GM18499 (cell line): Measurements from ENCODE around the gene STAG2.
"Not testable (repeated sequence)": the region's sequence is repeated elsewhere in the genome, so short reads cannot be mapped to it uniquely, and the experiment has no call there.

Experiments used
- ATAC-seq: cut with Tn5 transposase; IDR thresholded peaks from one replicate; pipeline ENCODE4 v1.9.1; 2021; ENCODE audit warnings: moderate number of reproducible peaks; ENCODE audit not compliant: insufficient read depth, unreplicated experiment

STAG2 gene

DNA sequence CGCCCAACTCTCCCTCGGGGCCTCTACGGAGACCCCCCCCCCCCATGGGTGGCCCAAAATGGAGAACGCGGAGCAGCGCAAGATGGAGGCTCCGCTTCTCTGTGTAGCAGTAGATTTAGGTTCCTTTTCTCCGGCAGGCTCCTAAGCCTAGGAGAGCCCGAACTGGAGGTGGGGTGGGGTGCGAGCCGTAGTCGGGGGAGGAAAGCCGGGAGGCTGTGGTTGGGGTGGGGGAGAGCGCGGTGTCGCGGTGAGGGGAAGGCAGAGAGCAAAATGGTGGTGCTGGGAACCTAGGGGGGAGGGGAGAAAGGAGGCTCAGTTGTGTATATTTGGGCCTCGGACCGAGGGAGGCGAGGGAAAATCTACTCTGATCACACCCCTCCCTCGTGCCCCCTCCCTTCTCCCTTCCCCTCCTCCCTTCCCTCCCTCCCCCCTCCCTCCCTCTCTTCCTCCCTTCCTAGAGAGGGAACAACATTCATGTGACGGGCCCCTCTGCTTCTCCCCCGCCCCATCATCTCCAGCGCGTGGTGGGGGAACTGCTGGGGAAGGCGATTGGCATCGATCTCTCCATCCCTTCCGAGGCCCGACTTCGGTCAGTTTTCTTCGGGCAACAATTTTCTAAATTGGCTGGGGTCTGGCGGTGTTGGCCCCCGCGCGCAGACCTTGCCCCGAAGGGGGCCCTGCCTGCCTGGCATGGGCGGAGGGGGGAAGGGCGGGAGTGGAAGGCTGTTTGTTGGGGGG, at the start of gene STAG2:
Gene STAG2 (plus strand): TSS at position 439 of the 738 bp plus-strand sequence. CDS start 60,922 bp downstream, outside the sequence.
- no peak for ATAC-seq

DNA sequence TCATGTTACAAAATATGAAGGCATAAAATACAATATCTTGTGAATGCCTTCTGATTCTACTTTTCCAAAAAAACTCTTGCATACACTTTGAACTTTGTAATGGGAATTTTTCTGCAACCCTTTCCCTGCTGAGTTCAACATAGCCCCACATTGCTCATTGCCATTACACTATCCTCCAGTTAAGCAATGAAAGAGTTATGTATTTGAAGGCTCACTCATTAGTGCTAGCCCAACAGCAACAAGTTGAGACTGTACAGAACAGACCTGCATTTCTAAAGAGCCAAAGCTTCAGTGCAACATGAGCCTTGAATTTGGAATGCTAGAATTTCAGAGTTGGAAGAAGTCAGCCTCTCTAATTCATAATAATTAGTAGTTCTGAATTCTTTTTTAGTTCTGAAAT, 44.4 kb upstream of the STAG2 start:
- no peak for ATAC-seq

DNA sequence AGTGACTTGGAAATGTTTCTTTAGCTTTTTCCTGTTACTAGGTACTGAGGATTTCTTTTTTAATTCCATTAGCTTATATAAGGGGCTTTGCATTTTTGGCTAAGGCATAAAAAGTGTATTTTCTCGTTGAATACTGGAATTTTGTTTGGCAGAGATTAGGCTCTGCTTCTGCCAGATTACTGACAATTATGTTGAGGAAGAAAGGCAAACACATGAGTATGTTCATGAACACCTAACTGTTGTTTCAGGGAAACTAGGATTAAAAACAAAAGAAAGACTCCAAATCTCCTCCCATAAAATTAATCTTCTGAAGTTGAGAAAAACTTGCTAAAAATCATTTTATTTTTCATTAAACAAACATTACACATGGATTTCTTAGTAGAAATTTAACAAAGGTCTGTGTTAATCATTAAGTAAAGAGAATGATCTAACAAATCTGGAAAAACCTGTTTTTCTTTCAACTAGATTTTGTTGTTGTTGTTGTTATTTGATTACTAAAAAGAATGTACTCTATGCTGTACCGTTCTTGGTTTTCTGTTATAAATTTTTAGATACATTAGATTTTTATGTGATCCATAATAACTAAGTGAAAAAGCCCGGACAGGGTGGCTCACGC, 43.3 kb upstream of the STAG2 start:
- no peak for ATAC-seq

DNA sequence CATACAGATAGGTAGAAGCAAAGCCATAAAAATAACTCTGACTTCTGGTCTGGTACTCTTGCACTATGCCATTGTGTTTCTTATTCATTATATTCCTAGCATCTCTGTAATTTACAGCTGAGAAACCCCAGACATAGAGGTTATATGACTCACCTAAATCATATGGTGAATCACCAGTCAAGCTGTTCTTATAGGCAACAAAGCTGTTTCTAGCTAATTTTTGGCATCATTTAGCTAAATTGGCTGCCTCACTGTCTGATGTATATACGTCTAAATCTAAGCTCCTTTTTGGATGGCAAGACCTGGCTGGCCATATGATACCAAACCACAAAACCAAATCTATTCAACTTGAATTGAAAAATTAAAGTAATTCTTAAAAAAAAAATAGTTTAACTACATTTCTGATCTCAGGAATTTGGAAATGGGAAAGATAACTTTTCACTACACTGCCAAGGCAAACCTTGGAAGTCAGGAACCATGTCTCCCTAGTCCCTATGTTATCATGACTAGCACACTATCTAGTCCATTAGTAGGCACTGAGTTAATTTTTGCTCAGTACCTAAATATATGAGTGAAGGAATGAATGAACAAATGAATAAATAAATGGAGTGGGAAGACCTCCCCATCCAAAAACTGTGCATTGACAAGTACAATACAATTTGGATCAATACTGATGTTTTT, 41.3 kb upstream of the STAG2 start:
- no peak for ATAC-seq

DNA sequence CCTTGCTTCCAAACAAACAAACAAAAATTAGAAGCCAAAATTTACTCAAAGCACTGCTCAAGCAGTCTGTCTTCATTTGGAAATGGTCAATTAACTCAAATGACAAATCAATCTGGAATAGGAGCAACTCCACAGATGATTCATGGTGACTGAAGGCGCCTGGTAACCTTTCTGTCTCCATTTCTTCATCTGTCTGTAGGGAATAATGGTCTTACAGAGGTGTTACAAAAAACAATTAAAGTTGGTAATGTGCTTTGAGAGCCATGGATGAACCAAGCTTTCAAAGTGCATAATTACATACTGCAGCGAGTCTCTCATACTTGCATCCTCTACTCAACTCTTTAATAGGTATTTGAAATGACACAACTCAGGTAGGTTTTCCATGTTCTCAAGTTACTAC, 38.3 kb upstream of the STAG2 start:
- ATAC-seq = no peak

DNA sequence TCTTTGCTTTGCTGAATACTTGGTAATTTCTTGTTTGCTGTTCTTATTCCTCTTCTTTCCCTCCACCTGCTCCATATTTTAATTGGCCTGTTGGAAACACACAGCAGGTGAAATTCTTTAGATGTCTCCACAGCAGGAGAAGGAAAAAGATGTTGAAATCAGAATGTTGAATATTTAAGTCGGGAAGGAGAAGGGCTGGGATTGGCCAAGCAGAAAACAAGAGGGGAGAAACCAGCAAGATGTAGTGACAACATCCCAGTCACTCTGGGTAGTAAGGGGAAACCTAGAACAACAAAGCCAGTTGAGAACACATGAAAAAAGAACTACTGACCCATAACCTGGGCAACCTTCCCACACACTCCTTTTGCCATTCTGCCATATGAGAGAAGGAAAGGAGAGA, 37.3 kb upstream of the STAG2 start:
- no peak for ATAC-seq

DNA sequence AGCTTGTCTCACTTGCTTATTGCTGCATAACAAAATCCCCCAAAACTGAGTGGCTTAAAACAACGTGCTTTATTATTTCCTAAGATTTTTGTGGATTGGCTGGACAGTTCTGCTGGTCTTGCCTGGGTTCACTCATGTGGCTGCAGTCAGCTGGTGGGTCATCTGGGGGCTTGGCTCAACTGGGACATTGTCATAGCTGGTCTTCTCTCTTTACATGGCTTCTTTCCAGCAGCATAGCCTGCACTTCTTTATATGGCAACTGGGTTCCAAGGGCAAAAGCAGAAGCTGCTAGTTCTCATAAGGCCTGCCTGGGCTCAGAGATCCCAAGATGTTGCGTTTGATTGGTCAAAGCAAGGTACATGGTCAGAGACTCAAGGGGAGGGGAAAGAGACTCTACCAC, 33.7 kb upstream of the STAG2 start:
- no peak for ATAC-seq

DNA sequence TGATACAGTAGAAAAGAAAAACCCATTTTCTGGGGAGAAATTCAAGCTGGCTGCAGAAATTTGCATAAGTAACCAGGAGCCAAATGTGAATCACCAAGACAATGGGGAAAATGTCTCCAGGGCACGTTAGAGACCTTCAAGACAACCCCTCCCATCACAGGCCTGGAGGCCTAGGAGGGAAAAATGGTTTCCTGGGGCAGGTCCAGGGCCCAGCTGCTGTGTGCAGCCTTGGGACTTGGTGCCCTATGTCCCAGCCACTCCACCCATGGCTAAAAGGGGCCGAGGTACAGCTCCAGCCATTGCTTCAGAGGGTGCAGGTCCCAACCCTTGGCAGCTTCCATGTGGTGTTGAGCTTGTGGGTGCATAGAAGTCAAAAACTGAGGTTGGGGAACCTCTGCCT, 29.5 kb upstream of the STAG2 start:
- ATAC-seq = not testable (repeated sequence)

DNA sequence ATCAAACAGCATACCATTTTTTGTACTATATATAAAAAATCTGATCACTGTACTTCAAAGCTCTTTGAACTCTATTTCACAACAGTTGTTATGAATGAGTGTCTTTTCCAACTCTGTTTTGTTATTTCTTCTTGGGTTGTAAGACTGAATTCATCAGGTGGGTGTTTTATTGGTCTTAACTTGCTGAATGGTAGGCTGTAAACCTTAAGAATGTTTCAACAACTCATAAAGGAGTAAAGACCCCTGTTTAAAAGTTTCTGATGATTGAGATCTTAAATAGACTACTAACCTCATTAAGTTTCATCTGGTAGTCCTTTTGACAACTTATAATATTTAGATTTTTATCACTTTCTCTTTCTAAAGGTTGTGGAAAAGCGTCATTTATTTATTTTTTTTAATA, 18.4 kb upstream of the STAG2 start:
- ATAC-seq = no peak

DNA sequence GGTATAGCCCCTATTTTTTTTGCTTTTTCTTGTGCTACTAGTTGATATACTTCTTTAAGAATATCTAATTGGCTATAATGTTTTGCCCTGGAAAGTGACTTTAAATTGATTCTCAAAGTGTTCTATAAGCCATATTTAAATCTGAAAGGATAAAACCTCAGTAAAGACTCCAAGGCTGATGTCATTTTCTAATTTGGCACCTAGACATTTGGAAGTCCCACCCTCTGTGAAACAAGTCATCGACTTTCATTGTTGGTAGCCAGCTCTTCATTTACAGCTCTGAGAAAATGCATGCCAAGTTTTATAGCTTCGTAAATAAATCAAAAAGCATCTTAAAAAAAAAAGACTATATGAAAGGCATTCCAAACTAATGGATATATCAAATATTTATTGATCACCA, 18.0 kb upstream of the STAG2 start:
- ATAC-seq = no peak

DNA sequence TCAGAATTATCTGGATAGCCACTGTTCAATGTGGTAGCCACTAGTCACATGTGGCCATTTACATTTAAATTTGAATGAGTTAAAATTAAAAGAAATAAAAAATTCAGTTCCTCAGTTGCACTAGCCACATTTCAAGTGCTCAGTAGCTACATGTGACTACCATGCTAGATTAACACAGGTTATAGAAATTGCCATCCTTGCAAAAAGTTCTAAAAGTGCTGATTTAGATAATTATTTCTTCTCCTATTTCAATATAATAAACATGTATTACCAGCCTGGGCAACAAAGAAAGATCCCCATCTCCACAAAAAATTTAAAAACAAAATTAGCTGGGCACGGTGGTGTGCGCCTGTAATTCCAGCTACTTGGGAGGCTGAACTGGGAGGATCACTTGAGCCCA, 11.7 kb upstream of the STAG2 start:
- ATAC-seq = no peak

DNA sequence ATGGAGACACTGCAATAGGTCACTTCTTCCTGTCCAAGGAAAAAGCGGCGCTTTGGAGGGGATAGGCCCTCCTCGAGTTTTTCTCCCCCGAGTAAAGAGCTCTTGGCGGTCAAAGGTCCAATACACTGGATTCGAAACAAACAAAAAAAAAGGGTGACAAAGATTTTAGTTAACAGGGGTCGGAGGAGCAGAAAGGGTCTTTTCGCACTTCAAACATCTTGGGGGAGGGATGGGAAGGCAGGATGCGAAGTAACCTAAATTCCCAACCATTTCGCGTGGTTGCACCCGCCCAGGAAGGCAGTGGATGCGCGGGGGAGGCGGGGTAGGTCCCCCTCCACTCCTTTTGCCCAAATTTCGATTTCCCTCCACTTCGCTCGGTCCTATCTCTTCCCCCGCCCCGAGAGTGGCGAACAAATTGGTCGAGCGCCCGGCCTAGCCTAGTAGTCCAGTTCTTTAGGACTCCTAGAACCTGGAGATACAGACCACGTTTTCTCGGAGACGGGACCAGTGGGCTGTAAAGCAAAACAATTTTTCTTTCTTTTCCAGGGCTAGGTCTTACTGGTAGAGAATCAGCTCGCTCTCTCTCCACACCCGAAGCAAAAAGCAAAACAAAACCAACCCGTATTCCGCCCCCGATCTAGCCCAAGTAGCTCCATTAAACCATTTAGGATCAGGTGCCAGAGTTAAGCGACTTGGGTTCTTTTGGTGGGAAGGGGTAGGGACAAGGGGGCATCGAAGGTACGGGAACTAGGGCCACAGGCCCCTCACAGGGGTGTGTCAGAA, 2.0 kb upstream of the STAG2 start:
- no peak for ATAC-seq

DNA sequence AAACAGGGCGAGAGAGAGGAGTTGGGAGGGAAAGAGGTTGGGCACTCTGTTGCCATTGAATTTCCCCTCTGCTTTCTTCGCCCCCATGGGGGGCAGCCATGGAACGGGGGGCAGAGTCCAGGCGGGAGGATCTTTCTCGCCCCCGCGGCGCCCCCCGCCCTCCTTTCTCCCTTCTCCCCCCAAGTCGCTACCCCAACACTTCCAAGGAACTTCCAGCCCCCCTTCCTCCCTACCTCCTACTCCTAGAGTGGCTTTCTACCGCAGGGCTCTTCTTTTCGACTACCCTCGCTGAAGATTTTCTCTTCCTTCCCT, 594 bp upstream of the STAG2 start:
- ATAC-seq = no peak

DNA sequence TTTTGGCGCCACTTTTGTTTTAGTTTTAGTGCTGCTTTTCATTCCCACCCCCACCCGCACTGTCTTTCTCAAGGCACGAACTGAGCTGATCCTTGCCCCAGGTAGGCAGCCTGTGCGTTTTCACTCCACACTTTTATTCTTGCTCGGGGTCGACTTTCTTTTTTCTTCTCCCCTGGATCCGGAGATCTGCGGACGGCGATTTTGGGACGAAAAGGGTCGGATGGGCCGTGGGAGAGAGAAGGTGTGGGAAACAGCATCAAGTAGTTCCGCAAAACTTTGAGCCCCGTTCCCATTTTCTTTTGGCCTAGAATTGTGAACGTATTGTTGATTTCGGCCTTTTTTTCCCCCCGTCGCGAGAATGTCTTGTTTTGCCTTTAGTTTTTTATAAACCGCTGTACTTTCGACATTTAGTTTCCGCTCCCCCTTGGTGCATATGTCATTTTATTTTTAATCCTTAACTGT, 531 bp downstream of the STAG2 start:
- no peak for ATAC-seq

DNA sequence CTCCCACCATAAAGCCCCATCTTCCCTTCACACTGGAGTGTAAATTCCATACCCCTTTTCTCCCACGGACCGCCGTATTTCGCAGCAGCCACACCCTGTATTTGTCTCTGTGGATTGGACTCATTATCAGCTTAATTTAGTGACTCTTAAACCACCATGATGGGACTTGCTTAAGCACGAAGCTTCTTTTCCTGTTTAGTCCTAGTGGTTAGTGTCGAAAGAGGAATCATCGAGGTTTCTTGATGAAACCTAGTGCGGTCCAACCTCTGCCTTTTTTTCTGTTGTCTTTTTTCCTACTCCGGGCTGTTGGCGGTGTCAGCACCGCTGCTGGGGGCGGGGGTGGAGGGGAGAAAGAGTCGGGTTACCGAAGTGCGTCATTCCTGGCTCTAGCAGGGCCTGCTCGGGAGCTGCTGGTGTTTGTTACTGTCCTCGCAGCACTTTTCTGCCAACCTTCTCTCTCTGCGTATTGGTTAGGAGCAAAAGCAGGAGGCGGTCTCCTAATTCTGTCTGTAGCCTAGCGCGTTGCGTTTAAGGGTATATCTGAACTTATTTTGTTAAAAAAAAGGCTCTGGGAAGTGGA, 1.4 kb downstream of the STAG2 start:
- peak; percentile 46 for ATAC-seq

DNA sequence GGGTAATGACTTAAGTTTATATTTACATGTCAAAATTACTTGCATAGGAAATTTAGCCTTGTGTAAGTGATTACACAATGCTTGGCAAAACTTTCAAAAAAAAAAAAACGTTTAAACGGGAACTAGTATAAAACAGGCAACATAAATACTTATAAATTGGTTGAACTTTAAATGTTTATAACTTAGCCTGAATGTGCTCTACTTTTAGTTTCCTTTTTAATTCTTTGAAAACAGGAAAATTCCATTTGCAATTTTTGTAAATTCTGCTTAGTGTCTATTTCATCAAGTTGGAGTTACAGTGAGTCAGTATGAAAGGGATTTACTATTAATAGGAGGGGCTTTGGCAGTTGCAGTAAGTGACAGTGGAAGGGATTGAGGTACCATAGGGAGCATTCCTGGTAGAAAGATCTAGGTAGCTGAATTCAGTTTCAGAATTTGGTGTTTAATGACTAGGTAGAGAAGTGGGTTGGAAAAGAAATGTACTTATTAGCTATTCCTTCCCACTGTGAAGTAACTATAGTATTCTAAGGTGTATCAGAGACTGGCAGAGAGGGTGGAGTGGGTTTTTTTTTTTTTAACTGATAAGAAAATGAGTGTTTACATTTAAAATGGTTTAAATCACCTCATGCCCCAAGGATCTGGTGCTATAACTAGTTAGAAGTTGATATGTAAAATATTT, 2.8 kb downstream of the STAG2 start:
- ATAC-seq = no peak

DNA sequence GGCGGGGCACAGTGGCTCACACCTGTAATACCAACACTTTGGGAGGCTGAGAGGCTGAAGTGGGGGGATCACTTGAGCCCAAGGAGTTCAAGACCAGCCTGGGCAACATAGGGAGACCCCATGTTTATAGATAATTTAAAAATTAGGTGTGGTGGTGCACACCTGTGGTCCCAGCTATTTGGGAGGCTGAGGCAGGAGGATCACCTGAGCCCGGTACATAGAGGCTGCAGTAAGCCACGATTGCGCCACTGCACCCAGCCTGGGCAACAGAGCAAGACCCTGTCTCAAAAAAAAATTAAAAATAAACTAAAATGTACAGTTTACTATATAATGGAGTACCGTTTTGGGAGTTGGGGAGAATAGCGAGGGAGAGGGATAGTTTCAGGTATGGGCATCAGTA, 4.2 kb downstream of the STAG2 start:
- ATAC-seq = no peak

DNA sequence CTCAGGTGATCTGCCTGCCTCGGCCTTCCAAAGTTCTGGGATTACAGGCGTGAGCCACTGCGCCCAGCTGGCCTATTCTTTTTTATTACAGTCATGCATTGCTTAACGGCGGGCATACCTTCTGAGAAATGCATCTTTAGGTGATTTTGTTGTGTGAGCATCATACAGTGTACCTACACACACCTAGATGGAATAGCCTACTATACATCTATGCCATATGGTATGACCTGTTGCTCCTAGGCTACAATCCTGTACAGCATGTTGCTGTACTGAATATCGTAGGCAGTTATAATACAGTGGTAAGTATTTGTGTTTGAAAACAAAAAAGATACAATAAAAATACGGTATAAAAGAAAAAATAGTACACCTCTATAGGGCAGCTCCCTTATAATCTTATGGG, 6.0 kb downstream of the STAG2 start:
- ATAC-seq = no peak

DNA sequence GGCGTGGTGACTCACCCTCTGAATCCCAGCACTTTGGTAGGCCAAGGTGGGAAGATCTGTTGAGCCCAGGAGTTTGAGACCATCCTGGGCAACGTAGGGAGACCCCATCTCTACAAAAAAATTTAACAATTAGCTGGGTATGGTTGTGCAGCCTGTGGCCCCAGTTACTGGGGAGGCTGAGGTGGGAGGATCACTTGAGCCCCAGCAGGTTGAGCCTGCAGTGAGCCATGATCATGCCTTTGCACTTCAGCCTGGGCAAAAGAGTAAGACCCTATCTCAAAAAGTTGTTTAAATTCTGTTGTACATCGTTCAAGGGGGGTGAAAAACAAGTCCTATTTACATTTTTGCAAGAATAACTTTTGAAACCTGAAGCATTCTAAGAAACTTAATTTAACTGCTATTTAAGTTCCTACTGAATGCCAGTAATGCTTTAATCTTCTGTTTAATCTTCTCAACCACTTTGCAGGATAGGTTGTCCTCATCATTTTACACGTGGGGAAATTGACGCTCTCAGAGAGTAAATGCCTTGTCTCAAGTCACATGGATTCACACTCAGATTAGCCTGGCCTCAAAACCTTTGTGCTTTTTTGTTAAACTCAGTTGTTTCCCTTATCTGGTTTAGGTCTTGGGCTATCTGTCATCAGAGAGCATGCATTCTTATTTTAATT, 7.0 kb downstream of the STAG2 start:
- ATAC-seq = no peak

DNA sequence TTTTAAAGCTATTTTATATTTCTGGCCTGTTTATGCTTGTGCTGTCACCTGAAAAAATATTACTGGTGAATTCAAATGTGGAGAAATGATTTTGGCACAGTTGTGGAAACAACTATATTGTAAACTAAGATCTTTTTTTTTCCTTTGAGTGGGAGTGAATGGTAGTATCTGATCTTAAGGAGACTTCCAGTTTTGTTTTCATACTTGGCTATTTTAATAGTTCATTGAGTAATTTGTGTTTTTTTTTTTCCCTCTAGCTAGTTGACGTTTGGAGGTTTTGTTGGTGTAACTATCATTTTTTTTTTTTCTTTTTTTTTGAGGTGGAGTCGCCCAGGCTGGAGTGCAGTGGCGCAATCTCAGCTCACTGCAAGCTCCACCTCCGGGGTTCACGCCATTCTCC, 10.5 kb downstream of the STAG2 start:
- no peak for ATAC-seq
